Non-pigmented ciliary epithelial cell (primary cell): Measurements from ENCODE around the gene RUNX1.
"Not testable (repeated sequence)": the region's sequence is repeated elsewhere in the genome, so short reads cannot be mapped to it uniquely, and the experiment has no call there.

Source experiments
- DNase-seq: peaks from one replicate; pipeline ENCODE4 v3.0.0-alpha.2; 2010; ENCODE audit warnings: low read depth

Gene RUNX1

DNA sequence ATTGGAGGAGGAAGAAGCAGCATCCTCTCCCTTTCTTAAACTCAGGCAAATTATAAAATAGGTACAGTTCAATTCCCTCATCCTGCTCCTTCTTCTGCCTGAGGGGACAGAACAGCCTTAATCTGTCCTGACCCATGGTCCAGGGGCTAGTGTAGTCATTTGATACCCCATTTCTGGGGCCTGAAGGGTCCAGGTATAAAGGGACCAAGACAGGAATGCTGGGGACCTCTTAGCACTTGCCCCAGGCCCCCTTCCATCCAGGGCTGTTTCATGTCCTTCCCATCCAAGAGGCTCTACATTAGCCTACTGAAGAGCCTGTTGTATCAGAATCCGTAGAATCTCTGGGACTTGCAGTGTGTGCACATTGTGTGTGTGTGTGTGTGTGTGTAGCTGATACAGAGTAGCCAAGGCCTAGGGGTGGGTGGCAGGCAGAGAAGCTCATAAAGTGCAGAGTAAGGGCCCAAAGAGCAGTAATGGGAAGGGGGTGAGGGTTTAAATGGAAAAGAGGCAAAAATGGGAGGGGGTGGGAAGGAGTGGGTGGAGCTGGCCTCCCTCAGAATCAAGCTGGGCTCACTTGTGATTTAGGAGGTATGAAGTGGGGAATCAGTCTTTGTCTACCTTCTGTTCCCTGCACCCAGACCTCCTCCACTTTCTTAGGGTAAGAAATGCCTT lies 32.4 kb downstream of the RUNX1 start:
- DNase-seq: no peak

DNA sequence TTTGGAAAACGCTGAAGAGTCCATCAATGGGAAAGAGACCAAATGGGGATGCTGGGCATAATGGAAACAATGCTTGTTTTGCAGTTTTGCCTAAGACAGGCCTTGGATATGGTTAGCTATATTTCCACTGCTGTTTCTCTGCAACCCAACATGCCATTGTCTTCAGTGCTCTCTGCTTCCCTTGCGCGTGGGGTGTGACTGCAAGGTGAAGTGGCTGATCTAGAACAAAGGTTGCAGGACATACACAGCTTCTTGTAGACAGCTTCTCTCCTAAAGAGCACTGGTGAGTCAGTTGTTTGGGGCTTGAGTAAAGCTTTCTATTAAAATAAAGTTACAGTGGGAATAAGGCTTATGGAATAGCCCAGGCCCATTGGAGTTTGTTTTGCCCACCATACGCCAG lies 33.0 kb downstream of the RUNX1 start:
- no peak for DNase-seq

DNA sequence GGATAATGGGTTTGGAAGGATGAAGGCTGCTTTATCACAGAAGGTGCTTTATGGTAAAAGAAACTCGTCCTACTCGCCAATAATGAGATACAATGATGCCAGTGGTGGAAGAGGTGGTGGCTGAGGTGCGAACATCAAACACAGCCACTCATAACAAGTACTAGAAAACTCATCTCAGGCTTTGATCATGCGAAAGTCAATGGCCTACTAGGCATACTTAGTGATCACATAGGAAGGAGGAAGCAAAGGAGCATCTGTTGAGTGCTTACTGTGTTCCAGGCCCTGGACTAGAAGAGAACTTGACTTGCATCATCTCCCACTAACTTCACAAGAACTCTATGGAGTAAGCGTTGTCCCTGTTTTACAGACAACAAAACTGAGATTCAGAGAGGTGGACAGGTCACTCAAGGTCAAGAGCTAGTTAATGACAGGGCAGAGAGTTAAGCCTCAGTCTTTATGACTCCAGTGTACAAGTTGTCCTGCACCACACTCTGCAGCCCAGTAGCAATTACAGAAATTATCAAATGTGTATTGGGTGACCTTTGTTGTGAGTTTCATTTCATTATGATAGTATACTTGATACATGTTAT lies 33.6 kb downstream of the RUNX1 start:
- DNase-seq: no peak

DNA sequence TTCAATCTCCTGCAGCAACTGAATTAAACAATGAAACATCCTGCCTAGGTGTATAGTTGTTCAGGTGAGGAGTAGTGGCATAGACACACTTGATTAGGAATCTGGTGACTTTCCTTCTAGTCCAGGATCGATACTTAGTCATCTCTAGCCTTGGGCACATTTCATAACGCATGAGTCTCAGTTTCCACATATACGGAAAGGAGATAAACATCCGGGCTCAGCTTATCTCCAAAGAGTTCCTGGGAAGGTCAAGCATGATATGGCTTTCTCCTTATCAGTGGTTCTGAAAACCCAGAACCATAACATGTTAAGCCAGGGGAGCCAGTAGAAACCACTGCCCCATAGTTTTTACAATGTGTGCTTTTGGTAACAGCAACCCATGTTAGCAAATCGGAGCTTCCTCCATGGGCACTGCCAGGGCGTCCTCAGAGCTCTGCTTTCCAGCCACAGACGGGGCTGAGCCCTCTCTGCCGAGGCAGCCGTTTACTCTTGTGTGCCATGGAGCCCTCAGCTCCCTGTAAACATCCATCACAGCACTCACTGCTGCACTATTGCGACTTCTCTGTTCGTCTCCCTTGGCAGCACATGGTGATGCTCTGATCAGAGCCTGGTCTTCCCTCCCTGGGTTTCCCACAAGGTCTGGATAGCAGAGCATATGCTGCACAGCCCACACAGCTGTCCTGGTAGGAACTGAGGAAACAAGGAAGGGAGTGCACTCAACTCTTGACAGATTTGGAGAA lies 34.6 kb downstream of the RUNX1 start:
- DNase-seq: no peak

DNA sequence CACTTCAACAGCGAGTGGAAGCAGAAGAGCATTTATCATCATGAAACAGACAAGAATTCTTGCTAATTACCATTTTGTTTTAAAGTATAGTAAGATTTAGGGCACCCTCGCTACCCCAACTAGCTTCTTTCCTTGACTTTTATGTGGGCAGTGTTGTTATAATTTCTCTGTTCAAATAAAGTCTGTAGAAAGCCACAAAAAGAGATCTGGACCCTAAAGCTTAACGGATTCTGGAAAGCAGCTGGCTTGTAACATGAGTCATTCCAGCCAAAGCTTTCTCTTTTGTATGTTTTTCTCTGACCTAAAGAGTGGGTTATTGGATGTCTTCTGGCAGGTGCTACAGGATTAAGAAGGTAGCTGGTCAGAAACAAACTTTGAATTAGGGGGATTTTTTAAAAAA lies 37.4 kb downstream of the RUNX1 start:
- no peak for DNase-seq

DNA sequence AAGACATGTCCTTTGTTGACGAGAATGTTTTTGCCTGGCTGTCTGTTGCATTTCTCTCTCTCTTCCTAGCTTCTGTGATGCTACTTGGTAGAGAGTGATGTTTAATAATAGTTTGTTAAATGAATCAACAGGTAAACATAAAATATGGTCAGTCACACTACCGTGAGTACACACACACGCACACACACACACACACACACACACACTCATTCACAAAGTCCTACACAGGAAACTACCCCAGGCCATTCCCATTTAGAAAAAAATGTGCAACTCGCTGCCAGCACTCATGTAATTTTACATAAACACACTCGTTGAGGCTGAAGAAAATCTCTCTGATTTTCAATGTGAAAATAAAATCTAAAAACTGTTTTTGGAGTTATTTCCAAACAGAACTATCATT lies 38.7 kb downstream of the RUNX1 start:
- DNase-seq: no peak

DNA sequence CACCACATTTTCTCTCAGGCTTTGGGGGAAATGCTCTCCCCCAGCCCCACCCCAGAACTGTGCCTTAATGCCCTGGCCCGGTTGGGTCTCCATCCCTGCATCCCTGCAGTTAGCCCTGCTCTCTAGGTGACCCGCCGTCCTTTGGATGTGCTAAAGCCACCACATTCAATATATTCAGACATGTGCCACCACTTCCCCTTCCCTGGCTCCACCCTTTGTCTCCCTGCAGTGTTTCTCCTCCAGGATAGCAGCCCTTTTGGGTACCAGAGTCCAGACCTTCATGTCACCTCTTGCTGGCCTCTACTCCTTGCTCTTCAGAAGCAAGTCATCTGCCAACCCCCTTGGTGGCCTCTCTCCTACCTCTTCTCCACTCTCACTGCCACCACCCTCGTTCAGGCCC lies 41.8 kb downstream of the RUNX1 start:
- no peak for DNase-seq

DNA sequence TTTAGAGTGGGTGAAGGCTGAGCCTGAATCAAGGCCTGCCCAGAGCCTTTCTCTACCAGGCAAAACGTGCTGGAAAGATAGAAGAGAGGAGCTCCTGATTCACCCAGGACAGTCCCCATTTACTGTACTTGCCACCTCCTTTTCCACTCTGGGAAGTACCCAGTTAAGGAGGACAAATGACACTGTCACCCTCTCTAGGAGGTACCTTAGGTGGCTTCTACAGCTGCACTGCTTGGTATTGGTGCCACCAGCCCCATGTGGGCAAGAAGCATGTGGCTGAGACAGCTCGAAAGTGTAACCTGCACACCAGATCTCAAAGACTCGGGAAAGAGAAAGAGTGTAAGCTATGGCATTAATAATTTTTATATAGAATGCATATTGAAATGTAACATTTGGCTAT lies 42.3 kb downstream of the RUNX1 start:
- no peak for DNase-seq

DNA sequence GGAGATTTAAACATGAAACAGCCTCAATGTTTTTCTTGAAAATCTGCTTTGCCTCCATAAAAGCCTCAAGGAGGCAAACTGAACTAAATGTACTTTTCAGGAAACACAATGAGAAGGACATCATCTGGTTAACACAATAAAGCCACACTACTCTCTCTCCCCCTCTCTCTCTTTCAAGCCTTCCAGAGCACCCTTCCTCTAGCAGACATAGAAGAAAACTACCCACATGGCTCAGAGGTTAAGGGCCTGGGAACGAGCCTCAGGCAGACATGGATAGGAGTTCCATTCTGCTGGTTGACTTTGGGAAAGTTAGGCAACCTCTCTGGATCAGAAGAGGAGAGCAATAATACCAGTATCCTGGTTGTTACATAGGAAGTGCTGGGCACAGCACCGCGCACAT lies 42.9 kb downstream of the RUNX1 start:
- DNase-seq: no peak

DNA sequence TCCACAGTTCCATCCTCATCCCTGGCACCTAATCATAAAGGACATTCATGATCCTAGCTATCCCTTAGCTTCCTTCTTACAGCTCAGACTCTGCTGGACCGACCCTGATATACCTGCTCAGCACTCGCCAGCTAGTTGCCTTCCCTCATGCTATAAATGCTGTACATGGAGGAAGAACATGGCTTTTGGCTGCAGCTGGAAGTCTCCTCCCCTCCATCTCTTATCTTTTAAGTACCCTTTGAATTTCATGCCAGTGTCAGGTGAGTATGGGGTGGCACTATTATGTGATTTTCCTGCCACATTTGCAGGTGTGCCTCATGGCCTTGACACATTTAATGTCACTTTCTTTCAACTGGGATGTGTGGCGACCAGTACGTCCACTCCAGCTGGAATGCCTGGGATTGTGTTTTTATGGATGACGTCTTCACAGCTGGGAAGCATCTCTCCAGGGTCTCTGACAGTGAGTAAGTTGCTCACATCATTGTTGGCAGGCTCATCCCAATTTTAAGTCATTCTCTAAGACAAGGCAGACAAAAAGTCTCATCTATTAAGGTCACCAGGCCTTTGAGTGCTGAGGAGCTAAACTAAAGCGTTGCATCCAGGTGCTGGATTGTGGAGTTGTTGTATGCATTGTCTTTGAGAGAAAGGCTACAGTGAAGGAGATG lies 43.4 kb downstream of the RUNX1 start:
- no peak for DNase-seq

DNA sequence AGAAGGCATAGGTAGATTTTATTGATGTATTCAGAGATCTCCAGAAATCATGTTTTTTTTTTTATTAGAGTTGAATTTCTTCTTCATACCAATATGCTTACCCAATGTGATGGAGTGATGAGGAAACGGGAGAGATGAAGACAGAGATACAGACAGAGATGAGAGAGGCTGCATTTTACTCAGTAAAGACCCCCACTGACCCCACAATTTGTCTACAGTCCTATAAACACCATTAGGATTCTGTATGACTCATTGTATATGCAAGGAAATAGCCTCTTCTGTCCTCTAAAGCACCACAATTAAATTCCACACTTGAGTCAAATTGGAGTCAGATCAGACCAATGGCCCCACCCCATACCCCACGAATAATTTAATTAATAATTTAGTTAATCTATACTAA lies 44.0 kb downstream of the RUNX1 start:
- no peak for DNase-seq

DNA sequence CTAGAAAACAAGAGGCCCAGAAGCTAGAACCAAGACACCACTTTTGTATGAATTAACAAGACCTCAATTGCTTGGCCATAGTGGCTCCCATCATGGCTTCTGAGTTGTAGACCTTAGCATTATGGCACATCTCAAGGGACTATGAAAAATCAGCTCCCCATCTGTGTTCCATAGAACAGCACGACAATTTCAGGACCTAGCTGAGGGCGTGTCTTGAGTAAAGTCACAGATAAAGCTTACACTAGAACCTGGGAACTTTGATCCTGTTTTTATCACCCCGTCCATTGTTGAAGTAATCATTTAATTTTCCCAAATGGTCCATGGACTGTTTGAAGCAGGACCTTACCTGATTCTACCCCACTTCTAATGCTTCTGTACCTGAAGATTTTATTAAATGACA lies 44.8 kb downstream of the RUNX1 start:
- no peak for DNase-seq

DNA sequence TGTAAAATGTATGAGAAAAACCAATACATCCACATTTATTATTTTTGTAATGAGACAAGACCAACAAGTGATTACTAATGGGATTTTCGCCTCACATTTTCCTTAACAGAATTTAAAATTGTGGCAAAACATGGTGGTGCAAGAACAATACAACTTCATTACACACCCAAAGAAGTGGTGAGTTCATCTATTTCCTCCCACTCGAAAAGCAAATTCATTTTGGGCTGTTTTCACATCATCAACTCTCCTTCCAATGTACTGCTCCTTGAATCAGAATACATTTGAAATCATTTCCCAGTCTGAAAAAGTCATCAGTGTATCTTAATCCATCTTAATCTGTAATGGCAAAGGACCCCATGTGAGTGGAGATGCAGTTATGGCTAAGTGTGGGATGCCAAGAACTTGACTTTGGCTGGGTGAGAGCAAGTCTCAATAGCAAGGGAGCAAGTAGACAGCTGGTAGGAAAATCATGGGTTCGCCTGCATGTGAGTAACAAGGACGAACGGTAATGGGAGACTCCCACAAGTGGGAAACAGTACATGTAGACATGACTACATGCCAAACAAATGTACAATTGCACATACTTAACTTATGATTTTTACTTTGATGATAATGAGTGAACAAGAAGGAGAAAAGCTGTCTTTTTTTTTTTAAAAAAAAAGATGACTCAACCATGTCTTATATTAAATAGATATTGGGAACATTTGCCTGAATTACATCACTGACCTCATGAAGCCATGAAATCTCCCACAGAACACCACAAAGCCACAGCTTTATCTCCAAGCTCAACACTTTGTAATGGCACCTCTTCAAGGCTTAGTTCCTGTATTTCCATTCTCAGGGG lies 46.0 kb downstream of the RUNX1 start:
- DNase-seq: peak; percentile 82

DNA sequence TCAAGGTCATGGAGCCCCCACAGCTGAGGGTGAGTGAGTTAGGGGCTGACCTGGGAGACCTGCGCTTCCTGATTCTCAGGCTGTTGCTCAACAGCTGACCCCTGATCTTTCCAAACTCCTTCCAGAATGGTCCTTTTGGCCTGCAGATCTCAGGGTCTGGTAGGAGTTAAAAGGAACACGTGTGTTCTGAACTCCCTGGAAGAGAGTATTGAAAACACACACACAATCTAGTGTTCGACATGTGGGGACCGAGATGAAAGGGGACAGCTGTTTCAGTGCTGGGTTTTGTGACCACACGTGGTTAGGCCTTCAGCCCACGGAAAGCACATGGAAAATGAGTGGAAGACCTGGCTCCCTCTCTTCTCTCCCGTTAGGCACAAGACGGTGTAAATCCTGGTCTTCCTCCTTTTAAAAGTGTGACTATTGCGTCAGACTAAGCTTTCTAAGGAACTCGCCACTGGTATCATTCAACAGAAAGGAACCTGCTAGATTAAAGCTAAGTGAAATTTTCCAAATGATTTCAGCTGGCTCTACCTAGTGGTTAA lies 49.6 kb downstream of the RUNX1 start:
- no peak for DNase-seq

DNA sequence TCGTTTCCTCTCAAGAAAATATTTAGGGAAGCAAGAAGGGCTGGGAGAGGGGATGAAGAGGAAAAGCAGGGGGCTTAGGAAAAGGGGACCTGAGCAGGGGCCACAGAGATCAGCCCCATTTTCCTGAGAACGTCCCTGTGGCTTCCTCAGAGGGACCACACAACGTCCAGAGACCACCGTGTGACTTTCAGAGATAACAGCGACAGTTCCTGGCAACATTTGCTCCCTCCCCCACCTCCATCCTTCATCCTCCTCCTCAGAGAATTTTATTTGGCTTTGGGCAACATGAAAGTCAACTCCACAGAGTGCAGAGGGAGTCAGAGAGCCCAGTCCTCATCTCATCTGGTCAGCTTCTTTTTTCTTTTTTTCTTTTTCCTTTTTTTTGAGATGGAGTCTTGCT lies 50.9 kb downstream of the RUNX1 start:
- no peak for DNase-seq

DNA sequence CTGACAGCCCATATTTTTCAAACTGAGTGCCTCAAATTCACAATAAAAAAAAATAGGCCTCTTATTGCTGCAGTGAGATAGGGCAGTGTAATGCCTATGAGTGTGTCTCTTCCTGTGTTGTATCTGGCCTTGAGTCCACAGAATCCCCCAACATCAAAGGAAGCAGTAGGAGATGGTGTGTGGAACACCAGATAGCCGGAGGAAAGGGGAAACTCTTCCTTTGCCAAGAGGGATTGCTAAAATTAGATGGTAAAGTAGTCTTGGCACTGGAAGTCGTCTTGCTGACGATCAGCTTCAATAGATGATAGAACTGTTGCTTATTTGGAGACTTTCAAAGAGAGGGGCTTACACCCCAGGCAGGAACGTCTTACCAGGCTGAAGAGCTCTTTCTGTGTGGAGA lies 51.8 kb downstream of the RUNX1 start:
- DNase-seq: no peak

DNA sequence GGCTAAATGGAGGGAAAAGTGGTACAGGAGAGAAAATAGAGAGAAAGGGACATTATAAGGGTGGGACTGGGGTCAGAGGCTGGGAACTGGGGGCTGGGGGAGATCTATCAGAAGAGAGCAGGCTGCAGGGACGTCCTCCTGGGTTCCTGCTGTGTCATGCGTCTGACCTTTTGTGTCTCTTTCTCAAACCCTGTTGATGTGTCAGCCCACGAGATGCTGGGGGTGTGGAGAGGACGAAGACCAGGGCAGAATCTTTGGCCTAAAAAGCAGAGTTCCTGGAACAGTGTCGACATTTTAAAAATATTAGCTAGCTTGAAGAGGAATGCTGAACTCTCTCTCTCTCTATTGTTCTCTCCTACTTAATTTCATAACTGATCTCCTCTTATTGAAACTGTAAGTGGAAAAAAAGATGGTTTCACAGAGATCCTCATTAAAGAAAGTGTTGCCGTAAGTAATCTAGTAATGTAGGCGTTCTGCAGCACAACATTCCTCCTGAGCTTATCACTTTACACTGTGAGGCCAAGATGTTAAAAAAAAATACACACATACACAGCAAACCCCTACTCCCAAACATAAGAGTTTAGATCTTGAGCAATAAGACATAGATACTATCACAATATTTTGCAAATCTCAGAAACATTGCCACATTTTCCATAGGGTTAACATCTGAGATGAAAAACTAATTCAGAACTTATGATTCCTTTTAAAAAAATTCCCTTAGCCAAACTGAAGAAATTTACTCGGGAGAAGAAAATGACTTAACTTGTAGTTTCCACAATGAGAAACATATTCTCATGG lies 52.6 kb downstream of the RUNX1 start:
- DNase-seq: no peak

DNA sequence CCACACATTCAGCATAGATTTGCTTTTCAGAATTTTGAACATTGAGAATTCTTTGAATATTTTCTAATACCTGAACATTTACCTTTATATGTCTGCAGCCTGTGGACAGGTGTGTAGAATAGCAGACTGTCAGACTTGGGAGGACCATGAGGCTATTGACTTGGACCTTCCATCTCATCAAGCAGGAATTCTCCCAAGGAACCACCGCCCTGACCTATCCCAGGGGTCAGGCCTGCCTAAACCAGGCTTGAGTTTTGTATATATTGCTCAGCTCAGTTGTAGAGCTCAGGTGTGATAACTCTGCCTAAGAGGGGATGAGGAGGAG lies 53.2 kb downstream of the RUNX1 start:
- no peak for DNase-seq

DNA sequence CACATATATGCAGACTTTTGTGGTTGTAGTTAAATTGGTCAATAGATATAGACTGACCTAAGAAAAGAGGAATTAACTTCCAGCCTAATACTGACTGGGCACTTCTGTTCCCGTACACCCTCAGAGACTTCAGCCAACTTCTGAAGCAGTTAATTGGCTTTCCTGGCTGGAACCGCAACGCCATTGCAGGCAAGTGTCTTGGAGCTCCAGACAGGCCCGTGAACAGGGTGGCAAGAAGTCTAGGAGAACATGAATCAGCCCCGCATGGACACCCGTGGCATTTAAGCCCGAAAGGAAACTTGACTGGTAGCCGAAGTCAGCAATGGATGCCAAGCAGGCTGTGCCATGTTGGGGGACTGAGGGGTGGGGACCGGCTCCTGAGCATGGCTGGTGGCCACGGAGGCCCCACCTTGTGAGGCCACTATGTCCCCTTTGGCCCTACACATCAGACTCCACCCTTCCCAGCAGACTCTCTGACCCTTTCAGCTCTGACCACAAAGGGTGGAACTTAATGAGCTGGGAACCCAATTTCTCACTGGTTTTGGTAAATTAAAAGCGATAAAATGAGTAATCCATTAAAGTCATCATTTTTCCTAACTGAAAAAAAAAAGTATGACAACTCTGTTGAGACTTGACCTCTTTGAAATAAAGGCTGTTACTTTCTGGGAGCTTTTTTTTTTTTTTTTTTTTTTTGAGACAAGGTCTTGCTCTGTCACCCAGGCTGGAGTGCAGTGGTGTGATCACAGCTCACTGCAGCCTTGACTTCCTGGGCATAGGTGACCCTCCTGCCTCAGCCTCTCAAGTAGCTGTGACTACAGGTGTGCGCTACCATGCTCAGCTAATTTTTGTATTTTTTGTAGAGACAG lies 54.1 kb downstream of the RUNX1 start:
- DNase-seq: no peak

DNA sequence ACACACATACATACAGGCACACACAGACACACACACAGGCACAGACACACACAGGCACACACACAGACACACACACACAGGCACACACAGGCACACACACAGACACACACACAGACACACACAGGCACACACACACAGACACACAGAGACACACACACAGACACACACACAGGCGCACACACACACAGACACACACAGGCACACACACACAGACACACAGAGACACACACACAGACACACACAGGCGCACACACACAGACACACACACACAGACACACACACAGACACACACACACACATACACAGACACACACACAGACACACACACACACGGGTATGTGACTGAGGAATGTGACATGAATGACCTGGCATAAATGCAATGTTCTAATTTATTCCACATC lies 55.6 kb downstream of the RUNX1 start:
- DNase-seq: not testable (repeated sequence)
